ENCODE data around the gene CDCA5.
A peak's percentile ranks its signal among the peaks of the same experiment; 100 is the strongest.

CDCA5 gene

GRCh38 chr11:65077451-65077850, 6.4 kb downstream of the CDCA5 start:
- Histone ChIP-seq H3K14ac (ENCODE audit: low read length in 2 of 2) (no peak overlapping the region), H3K27ac (ENCODE audit: low read length, poor library complexity, severe bottlenecking) (no peak overlapping the region), H3K18ac (ENCODE audit: low read depth in 1 of 2, low read length in 2 of 2) (no peak overlapping the region), H2AFZ (ENCODE audit: low read depth, low read length) (no peak overlapping the region), H4K8ac (ENCODE audit: low read length) (no peak overlapping the region), H3K4me1 (ENCODE audit: control insufficient read depth, insufficient read depth, low read depth, low read length) (no peaks in the 10 kb centered on the region), H3K27me3 (ENCODE audit: control insufficient read depth in 1 of 2, insufficient read depth in 1 of 2, low read length in 2 of 2) (no peaks in the 10 kb centered on the region), H3K36me3 (ENCODE audit: control insufficient read depth in 1 of 2, insufficient read depth in 2 of 2, low read depth in 1 of 2, low read length in 2 of 2) (peaks cover 0 to 18% of the 10 kb centered on the region in 2 experiments), H2AK5ac (ENCODE audit: low read length, severe bottlenecking) (no peak overlapping the region), H3K9ac (ENCODE audit: low read length) (peak overlapping the region; percentile 12), H2BK12ac (ENCODE audit: low read length in 2 of 2) (no peak overlapping the region), H3K9me3 (ENCODE audit: control insufficient read depth, low read length) (no peaks in the 10 kb centered on the region), H3K4me2 (ENCODE audit: low read length, poor library complexity, severe bottlenecking) (no peak overlapping the region), H2BK120ac (ENCODE audit: low read depth, low read length) (no peak overlapping the region), H3K79me1 (replicated peaks; ENCODE audit: low read length, poor library complexity, severe bottlenecking) (peaks cover 35% of the 10 kb centered on the region), H2BK5ac (ENCODE audit: low read depth, low read length, poor library complexity, severe bottlenecking) (no peak overlapping the region), H3K23ac (ENCODE audit: low read length in 2 of 2) (no peak overlapping the region), H4K91ac (ENCODE audit: low read length) (no peak overlapping the region), H3K4me3 (ENCODE audit: insufficient read depth in 1 of 2, low read depth in 1 of 2, low read length in 2 of 2) (no peak overlapping the region), H2BK15ac (ENCODE audit: low read depth, poor library complexity, severe bottlenecking) (no peak overlapping the region), H3K4ac (ENCODE audit: low read depth in 1 of 2, low read length in 2 of 2) (no peak overlapping the region)
- no peak for DNase-seq
- WGBS: 92% methylated on average over 4 of the region's 4 CpGs

GRCh38 chr11:65072631-65072966, 11.2 kb downstream of the CDCA5 start:
- DNase-seq: no peak
- no peak overlapping the region for H4K8ac ChIP-seq (ENCODE audit: low read length)
- H3K79me1 ChIP-seq (replicated peaks; ENCODE audit: low read length, poor library complexity, severe bottlenecking): peaks cover 4% of the 10 kb centered on the region
- no peak overlapping the region for H3K9ac ChIP-seq (ENCODE audit: low read length)
- WGBS: 80% methylated on average over 1 of the region's 1 CpG
- no peaks in the 10 kb centered on the region for H3K27me3 ChIP-seq (ENCODE audit: control insufficient read depth in 1 of 2, insufficient read depth in 1 of 2, low read length in 2 of 2)
- H3K4me1 ChIP-seq (ENCODE audit: control insufficient read depth, insufficient read depth, low read depth, low read length): no peaks in the 10 kb centered on the region
- peaks cover 0 to 4% of the 10 kb centered on the region in 2 experiments for H3K36me3 ChIP-seq (ENCODE audit: control insufficient read depth in 1 of 2, insufficient read depth in 2 of 2, low read depth in 1 of 2, low read length in 2 of 2)
- no peak overlapping the region for H3K23ac ChIP-seq (ENCODE audit: low read length in 2 of 2)
- no peak overlapping the region for H3K4me2 ChIP-seq (ENCODE audit: low read length, poor library complexity, severe bottlenecking)
- H3K9me3 ChIP-seq (ENCODE audit: control insufficient read depth, low read length): no peaks in the 10 kb centered on the region
- no peak overlapping the region for H2BK120ac ChIP-seq (ENCODE audit: low read depth, low read length)
- H2BK5ac ChIP-seq (ENCODE audit: low read depth, low read length, poor library complexity, severe bottlenecking): no peak overlapping the region
- H3K27ac ChIP-seq (ENCODE audit: low read length, poor library complexity, severe bottlenecking): no peak overlapping the region
- H3K4ac ChIP-seq (ENCODE audit: low read depth in 1 of 2, low read length in 2 of 2): no peak overlapping the region
- no peak overlapping the region for H2BK15ac ChIP-seq (ENCODE audit: low read depth, poor library complexity, severe bottlenecking)
- no peak overlapping the region for H2AFZ ChIP-seq (ENCODE audit: low read depth, low read length)
- no peak overlapping the region for H2BK12ac ChIP-seq (ENCODE audit: low read length in 2 of 2)
- no peak overlapping the region for H3K14ac ChIP-seq (ENCODE audit: low read length in 2 of 2)
- no peak overlapping the region for H3K18ac ChIP-seq (ENCODE audit: low read depth in 1 of 2, low read length in 2 of 2)
- H2AK5ac ChIP-seq (ENCODE audit: low read length, severe bottlenecking): no peak overlapping the region
- H3K4me3 ChIP-seq (ENCODE audit: insufficient read depth in 1 of 2, low read depth in 1 of 2, low read length in 2 of 2): no peak overlapping the region
- no peak overlapping the region for H4K91ac ChIP-seq (ENCODE audit: low read length)

- Histone ChIP-seq H3K4me3 (ENCODE audit: insufficient read depth in 1 of 2, low read depth in 1 of 2, low read length in 2 of 2) (no peak overlapping the region), H2BK15ac (ENCODE audit: low read depth, poor library complexity, severe bottlenecking) (no peak overlapping the region), H3K9ac (ENCODE audit: low read length) (no peak overlapping the region), H3K4ac (ENCODE audit: low read depth in 1 of 2, low read length in 2 of 2) (no peak overlapping the region), H3K4me2 (ENCODE audit: low read length, poor library complexity, severe bottlenecking) (no peak overlapping the region), H3K36me3 (ENCODE audit: control insufficient read depth in 1 of 2, insufficient read depth in 2 of 2, low read depth in 1 of 2, low read length in 2 of 2) (peaks cover 0 to 4% of the 10 kb centered on the region in 2 experiments), H4K91ac (ENCODE audit: low read length) (no peak overlapping the region), H3K23ac (ENCODE audit: low read length in 2 of 2) (no peak overlapping the region), H3K9me3 (ENCODE audit: control insufficient read depth, low read length) (no peaks in the 10 kb centered on the region), H4K8ac (ENCODE audit: low read length) (no peak overlapping the region), H2AFZ (ENCODE audit: low read depth, low read length) (no peak overlapping the region), H3K14ac (ENCODE audit: low read length in 2 of 2) (no peak overlapping the region), H3K79me1 (replicated peaks; ENCODE audit: low read length, poor library complexity, severe bottlenecking) (peaks cover 4% of the 10 kb centered on the region), H2BK120ac (ENCODE audit: low read depth, low read length) (no peak overlapping the region), H3K4me1 (ENCODE audit: control insufficient read depth, insufficient read depth, low read depth, low read length) (no peaks in the 10 kb centered on the region), H3K27me3 (ENCODE audit: control insufficient read depth in 1 of 2, insufficient read depth in 1 of 2, low read length in 2 of 2) (peaks cover 0 to 5% of the 10 kb centered on the region in 2 experiments), H3K18ac (ENCODE audit: low read depth in 1 of 2, low read length in 2 of 2) (no peak overlapping the region), H3K27ac (ENCODE audit: low read length, poor library complexity, severe bottlenecking) (no peak overlapping the region), H2BK5ac (ENCODE audit: low read depth, low read length, poor library complexity, severe bottlenecking) (no peak overlapping the region), H2AK5ac (ENCODE audit: low read length, severe bottlenecking) (no peak overlapping the region), H2BK12ac (ENCODE audit: low read length in 2 of 2) (no peak overlapping the region)
- DNase-seq: no peak
- WGBS: 66% methylated on average over 4 of the region's 4 CpGs
These were observed 11.8 kb downstream of the CDCA5 start for GRCh38 chr11:65071907-65072630.

GRCh38 chr11:65069217-65069616, 14.6 kb downstream of the CDCA5 start:
- 65% methylated on average over 6 of the region's 9 CpGs for WGBS
- no peak overlapping the region for H3K4me2 ChIP-seq (ENCODE audit: low read length, poor library complexity, severe bottlenecking)
- no peak overlapping the region for H2BK15ac ChIP-seq (ENCODE audit: low read depth, poor library complexity, severe bottlenecking)
- no peak overlapping the region for H4K8ac ChIP-seq (ENCODE audit: low read length)
- H3K27me3 ChIP-seq (ENCODE audit: control insufficient read depth in 1 of 2, insufficient read depth in 1 of 2, low read length in 2 of 2): peaks cover 0 to 8% of the 10 kb centered on the region in 2 experiments
- no peak overlapping the region for H3K27ac ChIP-seq (ENCODE audit: low read length, poor library complexity, severe bottlenecking)
- H3K36me3 ChIP-seq (ENCODE audit: control insufficient read depth in 1 of 2, insufficient read depth in 2 of 2, low read depth in 1 of 2, low read length in 2 of 2): no peaks in the 10 kb centered on the region
- H2BK120ac ChIP-seq (ENCODE audit: low read depth, low read length): no peak overlapping the region
- no peak overlapping the region for H2AK5ac ChIP-seq (ENCODE audit: low read length, severe bottlenecking)
- peak; percentile 47 for DNase-seq
- no peak overlapping the region for H3K4me3 ChIP-seq (ENCODE audit: insufficient read depth in 1 of 2, low read depth in 1 of 2, low read length in 2 of 2)
- no peaks in the 10 kb centered on the region for H3K4me1 ChIP-seq (ENCODE audit: control insufficient read depth, insufficient read depth, low read depth, low read length)
- no peak overlapping the region for H2BK5ac ChIP-seq (ENCODE audit: low read depth, low read length, poor library complexity, severe bottlenecking)
- H2AFZ ChIP-seq (ENCODE audit: low read depth, low read length): no peak overlapping the region
- H3K4ac ChIP-seq (ENCODE audit: low read depth in 1 of 2, low read length in 2 of 2): no peak overlapping the region
- H4K91ac ChIP-seq (ENCODE audit: low read length): no peak overlapping the region
- no peak overlapping the region for H3K9ac ChIP-seq (ENCODE audit: low read length)
- no peak overlapping the region for H3K23ac ChIP-seq (ENCODE audit: low read length in 2 of 2)
- H3K14ac ChIP-seq (ENCODE audit: low read length in 2 of 2): no peak overlapping the region
- no peak overlapping the region for H2BK12ac ChIP-seq (ENCODE audit: low read length in 2 of 2)
- H3K79me1 ChIP-seq (replicated peaks; ENCODE audit: low read length, poor library complexity, severe bottlenecking): no peaks in the 10 kb centered on the region
- H3K18ac ChIP-seq (ENCODE audit: low read depth in 1 of 2, low read length in 2 of 2): no peak overlapping the region
- no peaks in the 10 kb centered on the region for H3K9me3 ChIP-seq (ENCODE audit: control insufficient read depth, low read length)
